ENCODE results near the gene COL3A1.

The COL3A1 gene

GRCh38 chr2:188975497-188976102 is 1.4 kb downstream of the COL3A1 start:
- DNase-seq (ENCODE audit: low read depth, low spot score): peak; percentile 26

- no peak for DNase-seq (ENCODE audit: low read depth, low spot score)
Measured at GRCh38 chr2:188976545-188977268, 2.5 kb downstream of the COL3A1 start.

GRCh38 chr2:188977317-188977716 is 3.1 kb downstream of the COL3A1 start:
- no peak for DNase-seq (ENCODE audit: low read depth, low spot score)

GRCh38 chr2:188978291-188979081 is 4.3 kb downstream of the COL3A1 start:
- DNase-seq (ENCODE audit: low read depth, low spot score): peak; percentile 74

- no peak for DNase-seq (ENCODE audit: low read depth, low spot score)
Measured at GRCh38 chr2:188979187-188980114, 5.3 kb downstream of the COL3A1 start.

GRCh38 chr2:188983427-188984064 is 9.4 kb downstream of the COL3A1 start:
- DNase-seq (ENCODE audit: low read depth, low spot score): no peak

- peak; percentile 63 for DNase-seq (ENCODE audit: low read depth, low spot score)
Measured at GRCh38 chr2:188984065-188984491, 9.9 kb downstream of the COL3A1 start.

- peak; percentile 80 for DNase-seq (ENCODE audit: low read depth, low spot score)
Measured at GRCh38 chr2:188984680-188985079, 10.5 kb downstream of the COL3A1 start.

- DNase-seq (ENCODE audit: low read depth, low spot score): no peak
Measured at GRCh38 chr2:188986839-188987238, 12.7 kb downstream of the COL3A1 start.

- DNase-seq (ENCODE audit: low read depth, low spot score): no peak
Measured at GRCh38 chr2:188993247-188993646, 19.1 kb downstream of the COL3A1 start.

GRCh38 chr2:188997263-188997662 is 23.1 kb downstream of the COL3A1 start:
- no peak for DNase-seq (ENCODE audit: low read depth, low spot score)

- no peak for DNase-seq (ENCODE audit: low read depth, low spot score)
Measured at GRCh38 chr2:189000221-189000620, 26.0 kb downstream of the COL3A1 start.

GRCh38 chr2:189002079-189002478 is 27.9 kb downstream of the COL3A1 start:
- no peak for DNase-seq (ENCODE audit: low read depth, low spot score)

- no peak for DNase-seq (ENCODE audit: low read depth, low spot score)
Measured at GRCh38 chr2:189008555-189009262, 34.5 kb downstream of the COL3A1 start.

GRCh38 chr2:189010536-189010935 is 36.4 kb downstream of the COL3A1 start:
- DNase-seq (ENCODE audit: low read depth, low spot score): no peak

GRCh38 chr2:189012351-189012750 is 38.2 kb downstream of the COL3A1 start:
- DNase-seq (ENCODE audit: low read depth, low spot score): no peak

- no peak for DNase-seq (ENCODE audit: low read depth, low spot score)
Measured at GRCh38 chr2:189013031-189013430, 38.9 kb downstream of the COL3A1 start.

GRCh38 chr2:189013671-189014448 is 39.7 kb downstream of the COL3A1 start:
- no peak for DNase-seq (ENCODE audit: low read depth, low spot score)

GRCh38 chr2:189014449-189015138 is 40.4 kb downstream of the COL3A1 start:
- DNase-seq (ENCODE audit: low read depth, low spot score): no peak

All from astrocyte of the hippocampus (primary cell).